ENCODE data around the gene ARL2BP. TPM values are rescaled to one million over a fixed set of nuclear protein-coding genes. Genes with fewer than 3 reads are reported as not detected.

The ARL2BP gene
- polyA plus RNA-seq, 3 donors = 35.4 to 84.6 (median 84.0) TPM

DNA sequence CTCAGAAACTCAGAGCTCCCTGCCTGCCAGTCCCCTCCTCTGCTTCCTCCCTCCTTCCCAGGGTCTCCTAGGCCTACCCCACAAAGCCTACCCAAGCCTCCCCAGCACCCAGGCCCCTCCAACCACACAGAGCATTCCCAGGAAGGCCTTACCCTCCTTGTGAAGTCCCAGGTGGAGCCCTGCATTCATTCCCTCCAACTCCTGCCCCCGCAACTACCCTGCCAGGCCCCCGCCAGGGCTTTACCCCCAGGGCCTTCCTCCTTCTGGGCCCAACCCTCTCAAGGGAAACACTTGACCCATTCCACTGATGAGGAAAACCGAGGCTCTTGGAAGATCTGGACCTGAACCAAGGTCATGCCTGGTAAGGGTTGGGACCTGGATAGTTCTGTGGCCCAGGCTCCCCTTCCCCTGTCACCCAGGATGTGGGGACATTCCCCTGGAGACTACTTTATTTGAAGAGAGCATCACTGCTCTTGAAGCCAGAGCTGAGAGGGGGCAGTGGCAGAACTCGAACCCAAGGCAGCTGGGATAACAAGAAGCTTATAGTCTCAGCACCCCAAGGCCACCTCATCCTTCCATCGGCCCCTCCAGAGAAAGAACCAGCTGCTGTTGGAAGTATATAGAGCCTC is 26.9 kb downstream of the ARL2BP start:
- Histone ChIP-seq H3K9me3 (replicated peaks in 1 of 2; ENCODE audit: control insufficient read depth in 1 of 2, insufficient read depth in 1 of 2, low read length in 2 of 2) (no peaks in the 10 kb centered on the region), H4K20me1 (ENCODE audit: insufficient read depth, low read length) (no peaks in the 10 kb centered on the region), H3K4me3 (replicated peaks in 1 of 3; ENCODE audit: low read depth in 2 of 3, low read length in 3 of 3) (no peak overlapping the region), H3K27ac (ENCODE audit: low read depth in 1 of 2, low read length in 2 of 2) (no peak overlapping the region), H3K27me3 (ENCODE audit: control insufficient read depth in 2 of 2, insufficient read depth in 2 of 2, low read length in 2 of 2) (no peaks in the 10 kb centered on the region), H3K36me3 (replicated peaks in 1 of 2; ENCODE audit: control insufficient read depth in 1 of 2, insufficient read depth in 2 of 2, low read length in 2 of 2) (no peaks in the 10 kb centered on the region), H3K79me2 (ENCODE audit: insufficient read depth, low read length) (no peaks in the 10 kb centered on the region), H3K4me1 (ENCODE audit: control insufficient read depth in 1 of 2, insufficient read depth in 2 of 2, low read length in 2 of 2) (peaks cover 24 to 33% of the 10 kb centered on the region in 2 donors), H3K4me2 (replicated peaks; ENCODE audit: extremely low read depth, low read length, poor library complexity, severe bottlenecking) (no peak overlapping the region), H2AFZ (ENCODE audit: insufficient read depth, low read depth, low read length, poor library complexity, severe bottlenecking) (no peak overlapping the region), H3K9ac (ENCODE audit: insufficient read depth, low read length, poor library complexity, severe bottlenecking) (no peak overlapping the region)
- DNase-seq = no peak
- 95% methylated on average over 3 of the region's 5 CpGs for WGBS (ENCODE audit: insufficient coverage)
- no peak overlapping the region for H3K4me3 Mint-ChIP-seq
- no peaks in the 10 kb centered on the region for H3K9me3 Mint-ChIP-seq
- H3K4me1 Mint-ChIP-seq = peaks cover 32% of the 10 kb centered on the region
- peak overlapping the region in 1 of 7 donors; percentile 30 for H3K27ac Mint-ChIP-seq
- H3K27me3 Mint-ChIP-seq (ENCODE audit: low read depth in 3 of 3) = peaks cover 0 to 8% (median 5%) of the 10 kb centered on the region in 3 donors
- TF ChIP-seq, protein P1, sequence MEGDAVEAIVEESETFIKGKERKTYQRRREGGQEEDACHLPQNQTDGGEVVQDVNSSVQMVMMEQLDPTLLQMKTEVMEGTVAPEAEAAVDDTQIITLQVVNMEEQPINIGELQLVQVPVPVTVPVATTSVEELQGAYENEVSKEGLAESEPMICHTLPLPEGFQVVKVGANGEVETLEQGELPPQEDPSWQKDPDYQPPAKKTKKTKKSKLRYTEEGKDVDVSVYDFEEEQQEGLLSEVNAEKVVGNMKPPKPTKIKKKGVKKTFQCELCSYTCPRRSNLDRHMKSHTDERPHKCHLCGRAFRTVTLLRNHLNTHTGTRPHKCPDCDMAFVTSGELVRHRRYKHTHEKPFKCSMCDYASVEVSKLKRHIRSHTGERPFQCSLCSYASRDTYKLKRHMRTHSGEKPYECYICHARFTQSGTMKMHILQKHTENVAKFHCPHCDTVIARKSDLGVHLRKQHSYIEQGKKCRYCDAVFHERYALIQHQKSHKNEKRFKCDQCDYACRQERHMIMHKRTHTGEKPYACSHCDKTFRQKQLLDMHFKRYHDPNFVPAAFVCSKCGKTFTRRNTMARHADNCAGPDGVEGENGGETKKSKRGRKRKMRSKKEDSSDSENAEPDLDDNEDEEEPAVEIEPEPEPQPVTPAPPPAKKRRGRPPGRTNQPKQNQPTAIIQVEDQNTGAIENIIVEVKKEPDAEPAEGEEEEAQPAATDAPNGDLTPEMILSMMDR (IDR thresholded peaks at IDR 0.05) = no peak
- no peaks in the 10 kb centered on the region for H3K36me3 Mint-ChIP-seq
- intact Hi-C loops (cut with micrococcal nuclease) = no loop called here

DNA sequence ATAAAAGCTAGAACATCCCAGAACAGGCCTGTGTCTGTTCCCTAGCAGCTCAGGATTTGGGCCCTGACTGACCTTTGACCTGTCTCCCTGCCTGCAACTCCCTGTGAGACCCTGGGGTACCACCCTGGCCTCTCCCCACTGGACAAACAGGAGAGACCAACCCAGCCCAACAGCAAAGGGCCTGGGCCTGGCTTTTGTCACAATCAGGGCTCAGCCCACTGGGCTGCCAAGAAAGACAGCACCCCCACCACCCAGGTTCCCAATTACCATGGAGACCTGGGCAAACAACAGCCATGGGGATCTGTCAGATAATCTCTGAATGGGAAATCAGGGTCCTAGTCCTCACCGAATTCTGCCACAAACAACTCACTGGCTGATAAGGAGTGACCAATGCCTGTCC is 28.3 kb downstream of the ARL2BP start:
- Mint-ChIP-seq H3K36me3 (no peaks in the 10 kb centered on the region), H3K9me3 (no peaks in the 10 kb centered on the region), H3K27ac (peak overlapping the region in 1 of 7 donors; percentile 63), H3K27me3 (ENCODE audit: low read depth in 3 of 3) (peaks cover 3 to 8% (median 5%) of the 10 kb centered on the region in 3 donors), H3K4me3 (no peak overlapping the region), H3K4me1 (peaks cover 44% of the 10 kb centered on the region)
- H3K36me3 ChIP-seq (replicated peaks in 1 of 2; ENCODE audit: control insufficient read depth in 1 of 2, insufficient read depth in 2 of 2, low read length in 2 of 2) = no peaks in the 10 kb centered on the region
- no peak overlapping the region for H3K9ac ChIP-seq (ENCODE audit: insufficient read depth, low read length, poor library complexity, severe bottlenecking)
- no peak overlapping the region for H3K4me2 ChIP-seq (replicated peaks; ENCODE audit: extremely low read depth, low read length, poor library complexity, severe bottlenecking)
- intact Hi-C loops (cut with micrococcal nuclease) = no loop called here
- TF ChIP-seq, protein P1 (IDR thresholded peaks at IDR 0.05) = no peak
- no peak overlapping the region for H3K27ac ChIP-seq (ENCODE audit: low read depth in 1 of 2, low read length in 2 of 2)
- no peaks in the 10 kb centered on the region for H3K27me3 ChIP-seq (ENCODE audit: control insufficient read depth in 2 of 2, insufficient read depth in 2 of 2, low read length in 2 of 2)
- H3K4me3 ChIP-seq (replicated peaks in 1 of 3; ENCODE audit: low read depth in 2 of 3, low read length in 3 of 3) = no peak overlapping the region
- WGBS (ENCODE audit: insufficient coverage) = no CpG with 5 or more reads among the region's 1 CpG
- H3K4me1 ChIP-seq (ENCODE audit: control insufficient read depth in 1 of 2, insufficient read depth in 2 of 2, low read length in 2 of 2) = peaks cover 37 to 47% of the 10 kb centered on the region in 2 donors
- no peak for DNase-seq
- H3K9me3 ChIP-seq (replicated peaks in 1 of 2; ENCODE audit: control insufficient read depth in 1 of 2, insufficient read depth in 1 of 2, low read length in 2 of 2) = no peaks in the 10 kb centered on the region
- H3K79me2 ChIP-seq (ENCODE audit: insufficient read depth, low read length) = no peaks in the 10 kb centered on the region
- no peaks in the 10 kb centered on the region for H4K20me1 ChIP-seq (ENCODE audit: insufficient read depth, low read length)
- no peak overlapping the region for H2AFZ ChIP-seq (ENCODE audit: insufficient read depth, low read depth, low read length, poor library complexity, severe bottlenecking)

Data from CD14-positive monocyte (primary cell).